Raji (cell line): Measurements from ENCODE around the gene TMC3.

Source experiments
- POLR2A ChIP-seq: IDR thresholded peaks from 2 replicates; pipeline ENCODE4 v1.6.1; 2011; ENCODE audit warnings: low read depth, low read length, control low read depth; ENCODE audit not compliant: insufficient read depth

The TMC3 gene

GRCh38 chr15:81298611-81299010 lies 75.4 kb downstream of the TMC3 start:
- no peak for TF ChIP-seq POLR2A

GRCh38 chr15:81297603-81298575 lies 76.1 kb downstream of the TMC3 start:
- 0 out of 2 replicates have a peak, but pooled peaks have one; percentile 25 for TF ChIP-seq POLR2A

GRCh38 chr15:81297147-81297572 lies 76.9 kb downstream of the TMC3 start:
- no peak for TF ChIP-seq POLR2A

DNA sequence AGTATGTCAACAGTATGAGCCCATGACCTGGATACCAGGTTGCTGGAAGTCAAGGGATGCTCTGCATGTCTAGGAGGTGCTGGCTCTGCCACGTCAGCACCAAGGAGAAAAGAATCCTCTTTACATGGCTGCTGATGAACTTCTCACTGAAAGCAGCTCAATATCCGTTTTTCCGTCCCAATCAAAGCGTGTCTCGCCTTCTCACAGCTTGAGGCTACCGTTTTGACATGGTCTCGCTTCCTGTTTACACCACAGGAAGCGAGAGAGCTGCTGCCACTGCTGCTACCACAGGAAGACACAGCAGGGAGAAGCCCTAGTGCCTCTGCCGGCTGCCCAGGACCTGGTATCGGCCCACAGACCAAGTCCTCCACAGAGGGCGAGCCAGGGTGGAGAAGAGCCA lies 77.3 kb downstream of the TMC3 start:
- peak; percentile 71 for TF ChIP-seq POLR2A

DNA sequence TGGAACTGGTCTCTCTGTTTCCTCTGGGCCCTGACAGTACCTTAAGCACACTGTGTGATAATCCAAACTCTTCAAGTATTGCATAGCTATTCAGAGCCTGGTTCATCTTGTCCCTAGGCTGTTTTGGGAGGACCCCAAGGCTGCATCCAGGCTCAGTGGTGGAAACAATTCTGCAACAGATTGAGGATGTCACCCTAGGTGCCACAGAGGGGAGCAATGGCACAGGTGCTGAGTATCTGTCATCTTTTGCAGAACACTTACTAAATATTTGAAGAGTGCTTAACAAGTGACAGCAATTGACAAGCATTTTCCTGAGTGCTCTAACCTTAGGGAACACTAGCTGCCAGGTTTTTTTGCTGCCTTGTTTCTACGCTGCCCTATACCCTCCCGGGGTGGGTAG lies 77.8 kb downstream of the TMC3 start:
- TF ChIP-seq POLR2A: no peak

- no peak for TF ChIP-seq POLR2A
These were observed 78.4 kb downstream of the TMC3 start for GRCh38 chr15:81295486-81296121.

- TF ChIP-seq POLR2A: no peak; the same call in 1 of the 2 replicates
These were observed 79.5 kb downstream of the TMC3 start for GRCh38 chr15:81294516-81294880.

DNA sequence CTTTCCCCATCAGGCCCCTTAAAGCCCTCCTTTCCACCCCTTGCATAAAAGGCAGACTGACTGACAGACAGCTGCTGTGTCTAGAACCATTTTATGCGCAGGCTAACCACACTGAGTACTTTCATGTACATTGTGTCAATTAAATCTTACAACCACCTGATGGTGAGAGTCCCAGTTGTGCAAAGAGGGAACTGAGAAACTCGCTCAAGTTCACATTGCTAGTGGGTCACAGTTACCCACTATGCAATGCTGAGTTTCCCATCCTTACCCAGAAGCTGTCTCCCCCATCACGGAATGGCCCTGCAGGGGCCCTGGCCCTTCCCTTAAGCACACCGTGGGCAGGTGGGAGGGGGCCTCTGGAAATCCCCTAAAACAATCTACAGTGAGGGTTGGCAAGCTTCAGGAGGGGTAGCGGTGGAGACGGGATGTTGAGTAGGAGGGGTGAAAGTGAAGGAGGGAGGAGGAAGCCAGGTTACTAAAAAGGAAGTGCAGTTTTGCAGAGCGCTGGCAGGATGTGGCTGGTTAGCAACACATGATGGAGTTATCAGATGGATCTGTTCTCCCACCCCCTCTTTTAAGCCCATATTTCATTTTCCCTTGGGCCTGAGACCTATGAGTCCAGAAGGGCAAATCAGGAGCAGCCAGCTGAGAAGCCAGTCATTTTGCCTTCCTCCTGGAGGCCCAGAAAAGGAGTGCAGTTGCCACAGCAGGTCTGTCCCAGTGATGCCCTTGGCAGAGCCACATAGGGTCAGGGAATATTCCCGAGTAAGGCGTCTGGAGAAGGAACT lies 80.1 kb downstream of the TMC3 start:
- TF ChIP-seq POLR2A: peak; percentile 48; the same call in 1 of the 2 replicates

DNA sequence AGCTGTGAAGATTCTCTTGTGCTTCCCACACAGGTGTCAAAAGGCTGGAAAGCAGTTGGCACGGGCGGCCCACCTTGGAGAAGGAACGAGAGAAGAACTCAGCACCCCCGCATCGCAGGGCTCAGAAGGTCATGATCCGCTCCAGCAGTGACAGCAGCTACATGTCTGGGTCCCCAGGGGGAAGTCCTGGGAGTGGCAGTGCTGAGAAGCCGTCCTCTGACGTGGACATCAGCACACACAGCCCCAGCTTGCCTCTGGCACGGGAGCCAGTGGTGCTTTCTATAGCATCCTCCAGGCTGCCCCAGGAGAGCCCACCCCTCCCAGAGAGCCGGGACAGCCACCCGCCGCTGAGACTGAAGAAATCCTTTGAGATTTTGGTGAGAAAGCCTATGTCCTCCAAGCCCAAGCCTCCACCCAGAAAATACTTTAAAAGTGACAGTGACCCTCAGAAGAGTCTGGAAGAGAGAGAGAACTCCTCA lies 81.5 kb downstream of the TMC3 start:
- TF ChIP-seq POLR2A: peak; percentile 44; the same call in 1 of the 2 replicates

- TF ChIP-seq POLR2A: no peak
These were observed 82.0 kb downstream of the TMC3 start for GRCh38 chr15:81291916-81292522.

DNA sequence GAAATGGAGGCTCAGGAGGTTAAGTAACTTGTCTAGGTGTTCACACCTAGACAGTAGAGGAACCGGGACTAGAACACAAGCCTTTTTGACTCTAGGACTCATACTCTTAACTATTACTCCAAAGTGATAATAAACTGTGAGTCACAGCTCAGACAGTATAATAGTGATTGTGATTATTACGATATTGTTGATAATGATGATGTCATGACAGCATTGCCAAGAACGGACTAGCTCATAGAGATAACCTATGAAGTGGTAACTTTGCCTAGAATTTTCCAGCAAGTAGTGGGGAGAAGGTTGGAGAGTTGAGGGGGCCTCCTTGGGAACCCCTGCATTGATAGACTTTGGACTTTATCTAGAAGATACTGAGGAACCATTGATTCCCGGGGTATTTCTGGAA lies 84.1 kb downstream of the TMC3 start:
- no peak for TF ChIP-seq POLR2A

DNA sequence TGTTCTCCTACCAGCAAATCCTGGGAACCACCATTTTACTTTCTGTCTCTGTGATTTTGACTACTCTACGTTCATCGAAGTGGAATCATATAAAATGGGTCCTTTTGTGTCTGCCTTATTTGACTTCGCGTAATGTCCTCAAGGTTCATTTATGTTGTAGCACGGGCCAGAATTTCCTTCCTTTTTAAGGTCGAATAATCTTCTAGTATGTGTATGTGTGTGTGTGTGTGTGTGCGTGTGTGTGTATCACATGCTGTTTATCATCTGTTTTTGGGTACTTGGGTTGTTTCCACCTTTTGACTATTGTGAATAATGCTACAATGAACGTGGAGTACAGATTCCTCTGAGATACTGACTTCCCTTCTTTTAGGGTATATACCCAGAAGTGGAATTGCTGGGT lies 85.4 kb downstream of the TMC3 start:
- no peak for TF ChIP-seq POLR2A

DNA sequence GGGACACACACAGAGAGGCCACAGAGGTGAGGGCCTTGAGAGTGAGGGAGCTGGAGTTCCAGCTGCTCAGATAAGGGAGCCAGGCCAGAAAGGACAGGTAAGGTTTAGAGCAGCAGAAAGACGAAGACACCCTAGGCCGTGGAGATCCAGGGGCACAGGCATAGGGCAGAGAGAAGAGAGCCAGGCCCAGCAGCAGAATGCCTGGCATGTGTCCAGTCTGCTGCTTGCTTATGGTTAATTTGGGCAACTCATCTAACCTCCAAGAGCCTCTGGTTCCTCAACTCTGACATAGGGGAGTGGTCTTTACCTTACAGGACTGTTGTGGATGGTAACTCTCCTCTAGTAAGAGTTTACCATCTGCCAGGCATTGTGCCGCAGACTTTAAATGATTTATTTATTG lies 86.0 kb downstream of the TMC3 start:
- no peak for TF ChIP-seq POLR2A

GRCh38 chr15:81286621-81287121 lies 87.3 kb downstream of the TMC3 start:
- TF ChIP-seq POLR2A: no peak
